ENCODE data around the gene TMEM184B.
"Not testable (repeated sequence)": the region's sequence is repeated elsewhere in the genome, so short reads cannot be mapped to it uniquely, and the experiment has no call there.

The TMEM184B gene

GRCh38 chr22:38177926-38178604 lies 94.7 kb downstream of the TMEM184B start:
- DNase-seq (ENCODE audit: low read depth), result no peak

- DNase-seq (ENCODE audit: low read depth), result not testable (repeated sequence)
Observed at GRCh38 chr22:38177571-38177925, 95.3 kb downstream of the TMEM184B start.

- DNase-seq (ENCODE audit: low read depth), result no peak
Observed at GRCh38 chr22:38177044-38177443, 95.8 kb downstream of the TMEM184B start.

GRCh38 chr22:38176170-38176741 lies 96.6 kb downstream of the TMEM184B start:
- DNase-seq (ENCODE audit: low read depth), result no peak

- DNase-seq (ENCODE audit: low read depth), result no peak
Observed at GRCh38 chr22:38175206-38176118, 97.3 kb downstream of the TMEM184B start.

GRCh38 chr22:38174626-38175025 lies 98.2 kb downstream of the TMEM184B start:
- no peak for DNase-seq (ENCODE audit: low read depth)

GRCh38 chr22:38173641-38173906 lies 99.2 kb downstream of the TMEM184B start:
- DNase-seq (ENCODE audit: low read depth), result no peak

GRCh38 chr22:38172832-38173640 lies 99.8 kb downstream of the TMEM184B start:
- no peak for DNase-seq (ENCODE audit: low read depth)

GRCh38 chr22:38171927-38172831 lies 100.6 kb downstream of the TMEM184B start:
- DNase-seq (ENCODE audit: low read depth), result no peak

- no peak for DNase-seq (ENCODE audit: low read depth)
Observed at GRCh38 chr22:38170469-38170868, 102.3 kb downstream of the TMEM184B start.
